RWPE1 (cell line): ENCODE results near the gene SPOCK1.

Source experiments
- CTCF ChIA-PET: fragments of 350-600 bp; sonication (Branson Sonifier 250); formaldehyde crosslinking; extraction: SDS; loops from one replicate; lab custom pipeline; 2021; lab: Yijun Ruan, JAX
- POLR2A ChIA-PET: fragments of 400-600 bp; formaldehyde crosslinking; extraction: SDS; loops from one replicate; lab custom pipeline; 2020; ENCODE audit warnings: antibody characterized with exemption; ENCODE audit not compliant: low non-redundant PET; lab: Yijun Ruan, JAX
- DNase-seq: peaks from one replicate; pipeline ENCODE4 v3.0.0; 2012; ENCODE audit warnings: low spot score
- H3K27ac ChIP-seq: fragments of 450-650 bp; 2 replicates; pipeline ENCODE4 v1.5.1; 2017
- CTCF ChIP-seq: fragments of 450-650 bp; conservative IDR thresholded peaks from 2 replicates; pipeline ENCODE4 v1.5.1; 2017; ENCODE audit warnings: low read depth, mild to moderate bottlenecking

SPOCK1 gene

GRCh38 chr5:137488974-137489373 is 10.2 kb downstream of the SPOCK1 start:
- no peak for TF ChIP-seq CTCF
- no peak overlapping the region for H3K27ac ChIP-seq
- ChIA-PET POLR2A (no interaction called here), CTCF (interaction anchor here (0.6 kb wide), 1 partner anchor 91 kb away, joined by 3 read pairs; no protein-coding TSS in a partner anchor)
- DNase-seq, result no peak

- no peak overlapping the region for H3K27ac ChIP-seq
- no peak for DNase-seq
- POLR2A ChIA-PET, result no interaction called here
- no peak for TF ChIP-seq CTCF
- CTCF ChIA-PET, result interaction anchor here (0.6 kb wide), 1 partner anchor 91 kb away, joined by 3 read pairs; no protein-coding TSS in a partner anchor
Observed at GRCh38 chr5:137488516-137488915, 10.6 kb downstream of the SPOCK1 start.

- no peak for DNase-seq
- ChIA-PET POLR2A (interaction anchor here (0.6 kb wide), 1 partner anchor 13 kb away, joined by 3 read pairs; no protein-coding TSS in a partner anchor), CTCF (interaction anchor here (0.7 kb wide), 1 partner anchor 80 kb away, joined by 4 read pairs; no protein-coding TSS in a partner anchor)
- H3K27ac ChIP-seq, result no peak overlapping the region
- no peak for TF ChIP-seq CTCF
Observed at GRCh38 chr5:137487600-137487999, 11.5 kb downstream of the SPOCK1 start.

GRCh38 chr5:137486707-137487106 is 12.4 kb downstream of the SPOCK1 start:
- no peak for TF ChIP-seq CTCF
- ChIA-PET CTCF (interaction anchor here (0.6 kb wide), 1 partner anchor 12 kb away, joined by 3 read pairs; the partner anchor contains the start of gene SPOCK1), POLR2A (no interaction called here)
- no peak for DNase-seq
- no peak overlapping the region for H3K27ac ChIP-seq

GRCh38 chr5:137481596-137481995 is 17.5 kb downstream of the SPOCK1 start:
- POLR2A ChIA-PET, result no interaction called here
- TF ChIP-seq CTCF, result no peak
- no peak for DNase-seq
- H3K27ac ChIP-seq, result no peak overlapping the region
- CTCF ChIA-PET, result no interaction called here

GRCh38 chr5:137478043-137478442 is 21.1 kb downstream of the SPOCK1 start:
- TF ChIP-seq CTCF, result no peak
- no peak for DNase-seq
- H3K27ac ChIP-seq, result no peak overlapping the region
- CTCF ChIA-PET, result interaction anchor here (0.6 kb wide), 1 partner anchor 54 kb away, joined by 3 read pairs; no protein-coding TSS in a partner anchor
- POLR2A ChIA-PET, result no interaction called here

- DNase-seq, result no peak
- ChIA-PET CTCF (no interaction called here), POLR2A (no interaction called here)
- peak overlapping the region; percentile 84 for H3K27ac ChIP-seq
- TF ChIP-seq CTCF, result no peak
Observed at GRCh38 chr5:137470921-137471220, 28.3 kb downstream of the SPOCK1 start.
